Ovary (tissue), 3 donors: Measurements from ENCODE around the gene UCK2.

ENCODE experiments used
- CTCF ChIP-seq, 3 donors: fragments of 450-650 bp in 2 of 3; fragments of 200-600 bp in 1 of 3; IDR thresholded peaks; one replicate each; pipeline versions ENCODE4 v1.5.1 to v1.8.0; 2016 to 2022; ENCODE audit warnings: antibody characterized with exemption in 3 of 3, mild to moderate bottlenecking in 1 of 3
- EP300 ChIP-seq: sonication (generic); formaldehyde crosslinking; IDR thresholded peaks from one replicate; pipeline ENCODE4 v1.6.1; 2017; ENCODE audit warnings: antibody characterized with exemption
- donor health status: DM: no; HTN: no; CAD: no.

- no peak for TF ChIP-seq CTCF (IDR thresholded peaks at IDR 0.05)
- TF ChIP-seq EP300: no peak
Measured at GRCh38 chr1:165938844-165939243, 111.4 kb downstream of the UCK2 start.
